OCI-LY3 (cell line): ENCODE data around the gene MMEL1.

Source experiments
- EZH2phosphoT487 ChIP-seq: fragments of 200-600 bp; shearing (Covaris generic); IDR thresholded peaks from 2 replicates; pipeline ENCODE4 v1.6.1; 2018; ENCODE audit warnings: antibody characterized with exemption, mixed run types, low read depth
- TF ChIP-seq, protein P1 (sequence below): fragments of 200-600, 300-600 bp; sonication (generic); IDR thresholded peaks from 2 replicates; pipeline ENCODE4 v1.5.1; 2014; ENCODE audit warnings: antibody characterized with exemption, low read length, low read depth

DNA sequence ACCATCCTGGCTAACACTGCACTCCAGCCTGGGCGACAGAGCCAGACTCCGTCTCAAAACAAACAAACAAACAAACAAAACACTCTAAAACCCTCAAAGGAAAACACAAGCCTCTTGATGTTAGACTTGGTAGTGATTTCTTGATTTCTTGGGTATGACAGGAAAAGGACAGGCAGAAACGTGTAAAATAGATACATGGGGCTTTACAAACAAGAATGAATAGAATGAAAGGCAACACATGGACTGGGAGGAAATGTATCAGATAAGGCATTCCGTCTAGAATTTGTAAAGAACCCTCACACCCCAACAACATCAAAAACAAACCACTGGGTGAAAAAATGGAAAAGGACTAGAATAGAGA, 54.1 kb downstream of the MMEL1 start:
- TF ChIP-seq, protein P1, sequence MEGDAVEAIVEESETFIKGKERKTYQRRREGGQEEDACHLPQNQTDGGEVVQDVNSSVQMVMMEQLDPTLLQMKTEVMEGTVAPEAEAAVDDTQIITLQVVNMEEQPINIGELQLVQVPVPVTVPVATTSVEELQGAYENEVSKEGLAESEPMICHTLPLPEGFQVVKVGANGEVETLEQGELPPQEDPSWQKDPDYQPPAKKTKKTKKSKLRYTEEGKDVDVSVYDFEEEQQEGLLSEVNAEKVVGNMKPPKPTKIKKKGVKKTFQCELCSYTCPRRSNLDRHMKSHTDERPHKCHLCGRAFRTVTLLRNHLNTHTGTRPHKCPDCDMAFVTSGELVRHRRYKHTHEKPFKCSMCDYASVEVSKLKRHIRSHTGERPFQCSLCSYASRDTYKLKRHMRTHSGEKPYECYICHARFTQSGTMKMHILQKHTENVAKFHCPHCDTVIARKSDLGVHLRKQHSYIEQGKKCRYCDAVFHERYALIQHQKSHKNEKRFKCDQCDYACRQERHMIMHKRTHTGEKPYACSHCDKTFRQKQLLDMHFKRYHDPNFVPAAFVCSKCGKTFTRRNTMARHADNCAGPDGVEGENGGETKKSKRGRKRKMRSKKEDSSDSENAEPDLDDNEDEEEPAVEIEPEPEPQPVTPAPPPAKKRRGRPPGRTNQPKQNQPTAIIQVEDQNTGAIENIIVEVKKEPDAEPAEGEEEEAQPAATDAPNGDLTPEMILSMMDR: no peak
- TF ChIP-seq EZH2phosphoT487: no peak
